HL-60 (cell line): Measurements from ENCODE around the gene SRP54.
"Not testable (repeated sequence)": the region's sequence is repeated elsewhere in the genome, so short reads cannot be mapped to it uniquely, and the experiment has no call there.

Experiments used
- DNase-seq, 2 experiments: peaks; one replicate each; pipeline ENCODE4 v3.0.0-alpha.2; 2010 to 2020; ENCODE audit warnings: low read depth in 1 of 2, low spot score in 1 of 2
- H3K27ac ChIP-seq: fragments of 250-450 bp; sonication (Bioruptor Pico); replicated peaks from 2 replicates; pipeline ENCODE4 v1.5.1; 2020; ENCODE audit warnings: mild to moderate bottlenecking, moderate library complexity
- H3K27me3 ChIP-seq: fragments of 250-450 bp; sonication (Bioruptor Pico); 2 replicates; pipeline ENCODE4 v1.5.1; 2021; ENCODE audit warnings: mild to moderate bottlenecking, moderate library complexity; ENCODE audit not compliant: insufficient read depth, poor library complexity, severe bottlenecking
- H3K4me3 ChIP-seq: replicated peaks from 2 replicates; pipeline ENCODE4 v1.5.1; 2011; ENCODE audit warnings: mild to moderate bottlenecking, control low read depth, low read length; ENCODE audit not compliant: insufficient read depth
- GABPA ChIP-seq: IDR thresholded peaks from 2 replicates; pipeline ENCODE4 v1.6.1; 2012; ENCODE audit warnings: low read depth
- POLR2AphosphoS5 ChIP-seq: IDR thresholded peaks from 2 replicates; pipeline ENCODE4 v1.6.1; 2012; ENCODE audit warnings: low read depth
- SPI1 ChIP-seq: IDR thresholded peaks from 2 replicates; pipeline ENCODE4 v1.6.1; 2012; ENCODE audit warnings: low read depth, mild to moderate bottlenecking, borderline replicate concordance
- TF ChIP-seq, protein P1 (sequence below): IDR thresholded peaks from one replicate; pipeline ENCODE4 v1.5.1; 2011; ENCODE audit warnings: low read length, control low read depth, inconsistent platforms; ENCODE audit not compliant: insufficient read depth
- TF ChIP-seq, protein P2 (sequence below): IDR thresholded peaks from 2 replicates; pipeline ENCODE4 v1.6.1; 2012; ENCODE audit warnings: low read depth; ENCODE audit not compliant: insufficient replicate concordance

SRP54 gene

DNA sequence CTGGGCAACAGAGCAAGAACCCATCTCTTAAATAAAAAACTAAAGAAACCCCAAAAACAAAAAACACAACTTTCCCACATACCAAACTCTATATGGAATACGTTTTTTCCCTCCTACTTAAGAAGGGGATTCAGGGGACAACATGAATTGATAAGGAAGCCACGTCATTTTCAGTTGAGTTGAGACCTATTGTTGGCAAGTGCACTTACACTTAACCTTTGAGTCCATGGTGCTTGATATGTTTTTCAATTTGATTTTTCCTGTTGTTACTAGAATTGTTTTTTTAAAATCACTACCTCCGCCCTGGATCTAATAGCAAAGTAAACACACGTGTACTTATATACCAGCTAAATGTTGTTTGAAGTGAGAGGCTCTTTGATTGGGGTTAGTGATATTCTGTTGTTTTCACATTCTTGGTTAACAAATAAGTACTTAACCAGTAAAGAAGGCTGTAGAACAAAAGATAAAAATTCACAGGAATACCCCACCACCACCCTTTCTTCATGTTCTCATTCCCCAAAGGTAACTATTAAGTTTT is 65.3 kb downstream of the SRP54 start:
- no peak for DNase-seq
- no peak overlapping the region for H3K27ac ChIP-seq
- no peaks in the 10 kb centered on the region for H3K27me3 ChIP-seq
- no peak overlapping the region for H3K4me3 ChIP-seq
- TF ChIP-seq, protein P1, sequence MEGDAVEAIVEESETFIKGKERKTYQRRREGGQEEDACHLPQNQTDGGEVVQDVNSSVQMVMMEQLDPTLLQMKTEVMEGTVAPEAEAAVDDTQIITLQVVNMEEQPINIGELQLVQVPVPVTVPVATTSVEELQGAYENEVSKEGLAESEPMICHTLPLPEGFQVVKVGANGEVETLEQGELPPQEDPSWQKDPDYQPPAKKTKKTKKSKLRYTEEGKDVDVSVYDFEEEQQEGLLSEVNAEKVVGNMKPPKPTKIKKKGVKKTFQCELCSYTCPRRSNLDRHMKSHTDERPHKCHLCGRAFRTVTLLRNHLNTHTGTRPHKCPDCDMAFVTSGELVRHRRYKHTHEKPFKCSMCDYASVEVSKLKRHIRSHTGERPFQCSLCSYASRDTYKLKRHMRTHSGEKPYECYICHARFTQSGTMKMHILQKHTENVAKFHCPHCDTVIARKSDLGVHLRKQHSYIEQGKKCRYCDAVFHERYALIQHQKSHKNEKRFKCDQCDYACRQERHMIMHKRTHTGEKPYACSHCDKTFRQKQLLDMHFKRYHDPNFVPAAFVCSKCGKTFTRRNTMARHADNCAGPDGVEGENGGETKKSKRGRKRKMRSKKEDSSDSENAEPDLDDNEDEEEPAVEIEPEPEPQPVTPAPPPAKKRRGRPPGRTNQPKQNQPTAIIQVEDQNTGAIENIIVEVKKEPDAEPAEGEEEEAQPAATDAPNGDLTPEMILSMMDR, result no peak
- no peak for TF ChIP-seq GABPA
- no peak for TF ChIP-seq SPI1
- TF ChIP-seq, protein P2, sequence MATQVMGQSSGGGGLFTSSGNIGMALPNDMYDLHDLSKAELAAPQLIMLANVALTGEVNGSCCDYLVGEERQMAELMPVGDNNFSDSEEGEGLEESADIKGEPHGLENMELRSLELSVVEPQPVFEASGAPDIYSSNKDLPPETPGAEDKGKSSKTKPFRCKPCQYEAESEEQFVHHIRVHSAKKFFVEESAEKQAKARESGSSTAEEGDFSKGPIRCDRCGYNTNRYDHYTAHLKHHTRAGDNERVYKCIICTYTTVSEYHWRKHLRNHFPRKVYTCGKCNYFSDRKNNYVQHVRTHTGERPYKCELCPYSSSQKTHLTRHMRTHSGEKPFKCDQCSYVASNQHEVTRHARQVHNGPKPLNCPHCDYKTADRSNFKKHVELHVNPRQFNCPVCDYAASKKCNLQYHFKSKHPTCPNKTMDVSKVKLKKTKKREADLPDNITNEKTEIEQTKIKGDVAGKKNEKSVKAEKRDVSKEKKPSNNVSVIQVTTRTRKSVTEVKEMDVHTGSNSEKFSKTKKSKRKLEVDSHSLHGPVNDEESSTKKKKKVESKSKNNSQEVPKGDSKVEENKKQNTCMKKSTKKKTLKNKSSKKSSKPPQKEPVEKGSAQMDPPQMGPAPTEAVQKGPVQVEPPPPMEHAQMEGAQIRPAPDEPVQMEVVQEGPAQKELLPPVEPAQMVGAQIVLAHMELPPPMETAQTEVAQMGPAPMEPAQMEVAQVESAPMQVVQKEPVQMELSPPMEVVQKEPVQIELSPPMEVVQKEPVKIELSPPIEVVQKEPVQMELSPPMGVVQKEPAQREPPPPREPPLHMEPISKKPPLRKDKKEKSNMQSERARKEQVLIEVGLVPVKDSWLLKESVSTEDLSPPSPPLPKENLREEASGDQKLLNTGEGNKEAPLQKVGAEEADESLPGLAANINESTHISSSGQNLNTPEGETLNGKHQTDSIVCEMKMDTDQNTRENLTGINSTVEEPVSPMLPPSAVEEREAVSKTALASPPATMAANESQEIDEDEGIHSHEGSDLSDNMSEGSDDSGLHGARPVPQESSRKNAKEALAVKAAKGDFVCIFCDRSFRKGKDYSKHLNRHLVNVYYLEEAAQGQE, result no peak
- no peak for TF ChIP-seq POLR2AphosphoS5

DNA sequence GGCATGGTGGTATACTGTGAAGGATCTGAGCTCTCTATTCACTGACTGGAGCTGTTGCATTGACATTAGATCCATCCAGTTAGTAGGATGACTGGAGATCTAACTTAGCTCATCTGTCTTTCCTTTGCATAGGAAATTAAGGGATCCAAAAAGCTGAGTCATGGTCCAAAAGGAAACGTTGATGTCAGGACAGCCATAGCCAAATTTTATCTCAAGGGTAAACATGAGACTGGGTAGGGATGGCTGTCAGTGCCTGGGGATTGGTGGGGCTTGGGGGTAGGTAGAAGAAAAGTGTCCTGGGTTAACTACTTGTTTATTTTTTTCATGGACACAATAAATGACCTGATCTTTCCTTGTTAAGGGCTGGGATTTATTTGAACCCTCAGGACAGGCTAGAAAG is 67.9 kb downstream of the SRP54 start:
- DNase-seq, result no peak
- H3K27ac ChIP-seq, result no peak overlapping the region
- H3K27me3 ChIP-seq, result no peaks in the 10 kb centered on the region
- H3K4me3 ChIP-seq, result no peak overlapping the region
- TF ChIP-seq, protein P1, result no peak
- TF ChIP-seq GABPA, result no peak
- no peak for TF ChIP-seq POLR2AphosphoS5
- no peak for TF ChIP-seq SPI1
- TF ChIP-seq, protein P2, result no peak

DNA sequence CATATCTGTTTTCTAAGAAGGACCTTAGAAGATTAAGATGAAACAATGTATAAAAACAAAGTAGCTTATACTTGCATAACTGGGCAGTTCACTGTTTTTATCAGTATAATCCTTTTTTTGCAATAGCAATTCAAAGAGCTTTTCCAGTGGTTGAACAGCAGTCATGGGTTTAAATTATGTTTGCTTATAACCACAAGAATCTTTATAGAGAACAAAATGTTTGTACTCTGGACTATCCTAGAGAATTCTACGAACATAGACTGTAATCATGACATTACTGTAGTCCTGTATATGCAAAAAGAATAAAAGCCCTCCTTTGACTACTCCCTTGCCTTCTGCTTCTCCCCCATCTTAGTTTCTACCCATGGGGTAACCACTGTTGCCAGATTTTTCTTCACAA is 69.0 kb downstream of the SRP54 start:
- no peak for DNase-seq
- Histone ChIP-seq H3K27me3 (no peaks in the 10 kb centered on the region), H3K4me3 (no peak overlapping the region), H3K27ac (no peak overlapping the region)
- TF ChIP-seq POLR2AphosphoS5, result no peak

DNA sequence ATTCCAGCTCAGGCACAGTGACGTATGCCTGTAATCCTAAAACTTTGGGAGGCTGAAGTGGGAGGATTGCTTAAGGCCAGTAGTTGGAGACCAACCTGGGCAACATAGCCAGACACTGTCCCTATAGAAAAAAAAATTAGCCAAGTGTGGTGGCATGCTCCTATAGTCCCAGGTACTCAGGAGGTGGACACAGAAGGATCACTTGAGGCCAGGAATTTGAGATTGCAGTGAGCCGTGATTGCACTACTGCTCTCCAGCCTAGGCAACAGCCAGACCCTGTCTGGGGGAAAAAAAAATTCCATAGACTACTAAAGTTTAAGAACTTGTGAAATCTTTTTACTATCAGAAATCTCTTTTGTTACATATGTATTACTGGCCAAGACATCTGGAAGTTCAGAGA is 69.8 kb downstream of the SRP54 start:
- Histone ChIP-seq H3K27ac (no peak overlapping the region), H3K4me3 (no peak overlapping the region), H3K27me3 (no peaks in the 10 kb centered on the region)
- no peak for DNase-seq
- TF ChIP-seq POLR2AphosphoS5, result no peak

DNA sequence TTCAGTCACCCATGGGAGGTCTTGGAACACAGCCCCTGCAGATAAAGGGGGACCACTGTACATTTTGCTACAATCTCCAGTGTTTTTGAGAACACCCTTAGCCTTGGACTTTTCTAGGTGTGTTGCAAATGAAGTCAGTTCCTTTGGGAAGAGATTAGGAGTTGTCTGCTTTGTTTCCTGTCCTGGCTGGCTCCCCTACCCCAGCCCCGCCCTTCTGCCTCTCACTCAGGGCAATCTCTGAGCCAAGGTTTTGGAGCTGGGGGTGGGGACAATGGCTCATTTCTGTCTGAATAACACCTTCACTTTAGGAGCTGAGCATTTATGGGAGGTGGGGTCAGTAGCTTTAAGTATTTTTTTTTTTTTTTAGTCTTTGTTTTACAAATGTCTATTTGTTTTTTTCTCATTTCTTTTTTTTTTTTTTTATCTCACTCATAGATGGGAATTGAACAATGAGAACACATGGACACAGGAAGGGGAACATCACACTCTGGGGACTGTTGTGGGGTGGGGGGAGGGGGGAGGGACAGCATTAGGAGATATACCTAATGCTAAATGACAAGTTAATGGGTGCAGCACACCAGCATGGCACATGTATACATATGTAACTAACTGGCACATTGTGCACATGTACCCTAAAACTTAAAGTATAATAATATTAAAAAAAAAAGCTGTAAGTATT is 78.5 kb downstream of the SRP54 start:
- not testable (repeated sequence) for DNase-seq, H3K27me3 ChIP-seq, H3K4me3 ChIP-seq, H3K27ac ChIP-seq

DNA sequence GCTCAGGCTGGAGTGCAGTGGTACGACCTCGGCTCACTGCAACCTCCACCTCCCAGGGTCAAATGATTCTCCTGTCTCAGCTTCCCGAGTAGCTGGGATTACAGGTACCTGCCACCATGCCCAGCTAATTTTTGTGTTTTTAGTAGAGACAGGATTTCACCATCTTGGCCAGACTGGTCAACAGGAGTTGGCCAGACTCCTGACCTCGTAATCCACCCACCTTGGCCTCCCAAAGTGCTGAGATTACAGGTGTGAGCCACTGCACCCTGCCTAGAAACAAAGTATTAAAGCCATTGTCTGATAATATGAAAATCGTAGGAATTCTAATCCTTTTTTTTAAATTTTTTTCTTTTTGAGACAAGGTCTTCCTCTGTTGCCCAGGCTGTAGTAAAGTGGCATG is 82.9 kb downstream of the SRP54 start:
- not testable (repeated sequence) for H3K27ac ChIP-seq, DNase-seq, H3K4me3 ChIP-seq, H3K27me3 ChIP-seq
